SK-MEL-5 (cell line): ENCODE measurements around the gene MYH11. TPM values are rescaled to one million over a fixed set of nuclear protein-coding genes. Genes with fewer than 3 reads are reported as not detected.
A peak's percentile ranks its signal among the peaks of the same experiment; 100 is the strongest.
"Not testable (repeated sequence)": the region's sequence is repeated elsewhere in the genome, so short reads cannot be mapped to it uniquely, and the experiment has no call there.

Experiments
- DNase-seq: peaks from one replicate; pipeline ENCODE4 v3.0.0-alpha.2; 2016; ENCODE audit warnings: low read depth, low spot score
- in situ Hi-C: cut with HindIII; loops from 2 replicates; pipeline ENCODE4 v1.10.0; 2016; ENCODE audit warnings: low sequenced_read_pairs, high pct_unique_total_duplicates, low pct_unique_long_range_greater_than_20kb
- total RNA-seq: library from RNA; depleted of rRNA; stranded (reverse); fragments of >200 nt; shearing (Covaris generic); gene quantifications from 2 replicates; pipeline ENCODE4 v1.2.3, GENCODE V29; 2014

MYH11 gene
- total RNA-seq, 1 experiment from 2014 or later: not detected

- in situ Hi-C loops: no loop called here
- DNase-seq: no peak
These were observed 165.8 kb downstream of the MYH11 start for GRCh38 chr16:15691046-15691445.

- no peak for DNase-seq
- in situ Hi-C loops: no loop called here
These were observed 166.5 kb downstream of the MYH11 start for GRCh38 chr16:15690296-15690695.

- in situ Hi-C loops: no loop called here
These were observed 167.5 kb downstream of the MYH11 start for GRCh38 chr16:15689290-15689689.

GRCh38 chr16:15686287-15686686 lies 170.5 kb downstream of the MYH11 start:
- DNase-seq: no peak
- in situ Hi-C loops: no loop called here

More at GRCh38 chr16:15689290-15689689, 167.5 kb downstream of the MYH11 start:
- no peak for DNase-seq

- in situ Hi-C loops: no loop called here
- DNase-seq: peak; percentile 90
These were observed 174.7 kb downstream of the MYH11 start for GRCh38 chr16:15682105-15682570.

DNA sequence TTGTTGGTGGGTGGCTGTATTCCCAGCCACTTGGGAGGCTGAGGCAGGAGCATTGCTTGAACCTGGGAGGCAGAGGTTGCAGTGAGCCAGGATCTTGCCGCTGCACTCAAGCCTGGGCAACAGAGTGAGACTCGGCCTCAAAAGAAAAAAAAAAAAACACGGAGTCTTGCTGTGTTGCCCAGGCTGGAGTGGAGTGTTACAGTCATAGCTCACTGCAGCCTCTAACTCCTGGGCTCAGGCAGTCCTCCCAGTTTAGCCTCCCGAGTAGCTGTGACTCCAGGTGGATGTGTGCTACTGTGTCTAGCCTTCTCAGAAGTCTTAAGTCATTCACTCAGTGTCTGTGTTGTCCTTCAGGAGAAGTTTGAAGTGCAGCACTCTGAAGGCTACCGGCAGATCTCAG lies 179.4 kb downstream of the MYH11 start:
- DNase-seq: no peak
- in situ Hi-C loops: no loop called here

- in situ Hi-C loops: no loop called here
These were observed 180.3 kb downstream of the MYH11 start for GRCh38 chr16:15676506-15676905.

GRCh38 chr16:15674571-15674970 lies 182.3 kb downstream of the MYH11 start:
- no peak for DNase-seq
- in situ Hi-C loops: no loop called here

More at GRCh38 chr16:15676506-15676905, 180.3 kb downstream of the MYH11 start:
- DNase-seq: no peak

- in situ Hi-C loops: no loop called here
- peak; percentile 97 for DNase-seq
These were observed 184.2 kb downstream of the MYH11 start for GRCh38 chr16:15672514-15673167.

- in situ Hi-C loops, DNase-seq: not testable (repeated sequence)
These were observed 184.7 kb downstream of the MYH11 start for GRCh38 chr16:15672127-15672513.

- no peak for DNase-seq
- in situ Hi-C loops: no loop called here
These were observed 185.2 kb downstream of the MYH11 start for GRCh38 chr16:15671530-15672117.

GRCh38 chr16:15667091-15667742 lies 189.6 kb downstream of the MYH11 start:
- in situ Hi-C loops: no loop called here
- DNase-seq: no peak

DNA sequence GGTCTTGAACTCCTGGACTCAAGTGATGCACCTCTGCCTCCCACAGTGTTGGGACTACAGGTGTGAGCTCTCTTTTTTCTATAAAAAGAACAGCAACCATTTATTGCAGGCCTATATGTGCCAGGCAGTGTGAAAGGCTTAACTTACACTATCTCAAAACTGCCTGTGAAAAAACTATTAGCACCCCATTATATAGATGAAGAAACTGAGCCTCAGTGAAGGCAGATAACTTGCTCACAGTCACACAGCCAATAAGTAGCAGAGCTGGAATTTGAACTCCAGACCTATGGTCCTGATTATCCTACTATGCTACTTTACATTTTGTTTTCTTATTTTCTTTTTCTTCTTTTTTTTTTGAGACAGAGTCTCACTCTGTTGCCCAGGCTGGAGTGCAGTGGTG lies 191.7 kb downstream of the MYH11 start:
- in situ Hi-C loops: no loop called here
- DNase-seq: no peak

DNA sequence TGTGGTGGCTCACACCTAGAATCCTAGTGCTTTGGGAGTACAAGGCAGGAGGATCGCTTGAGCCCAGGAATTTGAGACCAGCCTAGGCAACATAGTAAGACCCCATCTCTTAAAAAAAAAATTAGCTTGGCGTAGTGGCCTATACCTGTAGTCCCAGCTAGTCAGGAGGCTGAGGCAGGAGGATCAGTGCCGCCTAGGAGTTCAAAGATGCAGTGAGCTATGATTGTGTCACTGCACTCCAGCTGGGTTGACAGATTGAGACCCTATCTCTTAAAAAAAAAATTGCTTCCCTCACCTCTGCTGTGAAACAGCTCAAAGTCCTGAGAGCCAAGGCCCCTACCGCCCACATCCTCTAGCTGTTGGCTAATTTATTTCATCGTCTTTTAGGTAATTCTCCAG lies 196.6 kb downstream of the MYH11 start:
- in situ Hi-C loops: no loop called here
- DNase-seq: no peak

- in situ Hi-C loops: no loop called here
- DNase-seq: no peak
These were observed 198.3 kb downstream of the MYH11 start for GRCh38 chr16:15658556-15658955.

DNA sequence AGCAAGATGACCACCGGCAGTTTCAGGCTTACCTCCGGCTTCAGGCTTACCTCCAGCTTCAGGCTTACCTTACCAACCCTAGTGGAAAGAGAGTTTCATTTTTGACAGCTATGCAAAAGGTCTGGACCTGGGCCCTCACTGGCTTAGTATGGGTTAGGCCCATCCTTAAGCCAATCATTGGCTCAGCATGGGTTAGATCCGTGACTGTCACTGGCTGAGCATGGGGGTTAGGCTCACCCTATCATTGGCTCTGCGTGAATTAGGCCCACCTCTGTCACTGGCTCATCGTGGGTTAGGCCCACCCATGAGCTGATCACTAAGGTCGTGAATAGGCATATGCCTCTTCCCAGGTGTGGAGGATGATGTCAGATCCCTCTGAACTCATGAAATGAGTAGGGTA lies 198.7 kb downstream of the MYH11 start:
- no peak for DNase-seq
- in situ Hi-C loops: no loop called here

DNA sequence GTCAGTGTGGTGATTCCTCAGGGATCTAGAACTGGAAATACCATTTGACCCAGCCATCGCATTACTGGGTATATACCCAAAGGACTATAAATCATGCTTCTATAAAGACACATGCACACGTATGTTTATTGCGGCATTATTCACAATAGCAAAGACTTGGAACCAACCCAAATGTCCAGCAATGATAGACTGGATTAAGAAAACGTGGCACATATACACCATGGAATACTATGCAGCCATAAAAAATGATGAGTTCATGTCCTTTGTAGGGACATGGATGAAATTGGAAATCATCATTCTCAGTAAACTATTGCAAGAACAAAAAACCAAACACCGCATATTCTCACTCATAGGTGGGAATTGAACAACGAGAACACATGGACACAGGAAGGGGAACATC lies 201.3 kb downstream of the MYH11 start:
- in situ Hi-C loops, DNase-seq: not testable (repeated sequence)

- in situ Hi-C loops: no loop called here
- DNase-seq: no peak
These were observed 202.2 kb downstream of the MYH11 start for GRCh38 chr16:15654591-15654990.

GRCh38 chr16:15653227-15653626 lies 203.6 kb downstream of the MYH11 start:
- no peak for DNase-seq
- in situ Hi-C loops: no loop called here
